ENCODE data around the gene FAM114A2. TPM values are rescaled to one million over a fixed set of nuclear protein-coding genes. Genes with fewer than 3 reads are reported as not detected.

FAM114A2 gene
- total and polyA plus RNA-seq, 7 donors = 4.9 to 41.0 (median 14.3) TPM

DNA sequence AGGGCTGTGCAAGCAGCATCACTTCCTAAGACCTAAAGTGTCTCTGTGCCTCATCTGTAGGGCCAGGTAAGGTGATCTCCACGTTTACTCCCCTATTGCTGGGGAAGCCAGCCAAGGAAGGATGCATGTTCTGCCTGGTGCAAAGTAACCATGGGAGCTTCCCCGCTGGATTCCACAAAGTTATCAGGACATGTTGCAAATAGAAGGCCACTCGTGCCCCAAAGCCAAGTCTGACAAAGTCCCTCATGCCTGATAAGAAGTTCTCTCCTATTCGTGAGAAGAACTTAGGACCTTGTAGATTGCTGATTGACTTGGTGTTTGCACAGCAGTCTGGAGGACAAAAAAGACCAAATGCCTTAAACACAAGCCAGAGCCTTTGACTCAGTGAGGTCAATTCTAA, 81.5 kb downstream of the FAM114A2 start:
- 43 to 74% methylated on average over 4 of the region's 4 CpGs for WGBS, 2 donors
- no peaks in the 10 kb centered on the region for H3K27me3 ChIP-seq
- H3K9me3 ChIP-seq = no peaks in the 10 kb centered on the region

GRCh38 chr5:153953411-153953810, 85.3 kb downstream of the FAM114A2 start:
- Histone ChIP-seq H3K4me3 (no peak overlapping the region), H3K36me3 (no peaks in the 10 kb centered on the region), H3K27ac (peak overlapping the region in 2 of 4 donors; percentile 20 to 31), H3K27me3 (no peaks in the 10 kb centered on the region), H3K4me1 (no peaks in the 10 kb centered on the region), H3K9me3 (no peaks in the 10 kb centered on the region)
- intact Hi-C loops (cut with DNase I) = no loop called here
- no peak for TF ChIP-seq POLR2AphosphoS5 (IDR thresholded peaks at IDR 0.05)
- TF ChIP-seq CTCF (IDR thresholded peaks at IDR 0.05) = no peak
- no peak for TF ChIP-seq POLR2A (IDR thresholded peaks at IDR 0.05)
- no peak for TF ChIP-seq EP300 (IDR thresholded peaks at IDR 0.05)
- 71 to 77% methylated on average over 3 of the region's 3 CpGs for WGBS, 2 donors
- no peak for DNase-seq

More for the DNA sequence above, 81.5 kb downstream of the FAM114A2 start:
- H3K4me3 ChIP-seq = no peak overlapping the region
- no peak for DNase-seq
- H3K27ac ChIP-seq = no peak overlapping the region
- H3K4me1 ChIP-seq = peaks cover 0 to 9% (median 6%) of the 10 kb centered on the region in 4 donors
- intact Hi-C loops (cut with DNase I) = no loop called here
- H3K36me3 ChIP-seq = no peaks in the 10 kb centered on the region
- no peak for TF ChIP-seq POLR2A (IDR thresholded peaks at IDR 0.05)
- TF ChIP-seq EP300 (IDR thresholded peaks at IDR 0.05) = no peak

DNA sequence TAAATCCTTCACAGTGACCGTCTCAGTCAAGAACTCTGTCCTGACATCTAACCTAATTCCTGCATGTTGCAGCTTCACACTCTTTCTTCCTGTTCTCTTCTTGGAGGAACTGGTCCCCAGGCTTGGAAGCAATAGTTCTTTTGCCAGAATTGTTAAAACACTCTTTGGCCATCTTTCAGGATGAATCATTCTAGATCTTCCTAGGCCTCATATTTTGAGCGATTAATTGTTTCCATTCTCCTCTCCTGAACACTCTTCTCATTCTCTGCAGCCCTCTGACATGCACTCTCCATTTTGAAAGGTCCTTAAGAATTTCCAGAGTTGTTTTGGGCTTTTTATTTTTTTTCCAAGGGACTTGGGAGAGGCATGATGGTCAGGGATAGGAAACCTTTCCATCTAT, 85.8 kb downstream of the FAM114A2 start:
- DNase-seq = no peak
- no peak for TF ChIP-seq POLR2AphosphoS5 (IDR thresholded peaks at IDR 0.05)
- no peak for TF ChIP-seq POLR2A (IDR thresholded peaks at IDR 0.05)
- no peak for TF ChIP-seq EP300 (IDR thresholded peaks at IDR 0.05)
- TF ChIP-seq CTCF (IDR thresholded peaks at IDR 0.05) = no peak
- Histone ChIP-seq H3K4me3 (no peak overlapping the region), H3K27me3 (no peaks in the 10 kb centered on the region), H3K4me1 (no peaks in the 10 kb centered on the region), H3K27ac (peak overlapping the region in 1 of 4 donors; percentile 31), H3K36me3 (no peaks in the 10 kb centered on the region), H3K9me3 (no peaks in the 10 kb centered on the region)
- intact Hi-C loops (cut with DNase I) = no loop called here
- 89 to 91% methylated on average over 2 of the region's 2 CpGs for WGBS, 2 donors

DNA sequence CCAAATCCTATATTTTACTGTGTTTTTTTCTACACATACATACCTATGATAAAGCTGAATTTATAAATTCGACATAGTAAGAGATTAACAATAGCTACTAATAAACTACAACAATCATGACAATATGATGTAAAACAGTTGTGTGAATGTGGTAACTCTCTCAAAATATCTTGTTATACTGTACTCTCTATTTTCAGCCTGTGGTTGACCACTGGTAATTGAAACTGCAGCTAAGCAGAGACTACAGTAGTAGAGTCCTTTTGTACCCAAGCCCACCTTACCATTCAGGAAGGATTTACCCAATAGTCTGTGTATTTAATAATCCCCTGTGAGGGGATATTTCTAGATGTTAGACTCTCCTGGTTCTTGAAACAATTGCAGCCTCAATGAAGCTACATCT, 86.7 kb downstream of the FAM114A2 start:
- H3K9me3 ChIP-seq = no peaks in the 10 kb centered on the region
- intact Hi-C loops (cut with DNase I) = no loop called here
- H3K4me3 ChIP-seq = no peak overlapping the region
- WGBS, 2 donors = 84 to 95% methylated on average over 1 of the region's 1 CpG
- no peak for DNase-seq
- no peak for TF ChIP-seq POLR2A (IDR thresholded peaks at IDR 0.05)
- TF ChIP-seq CTCF (IDR thresholded peaks at IDR 0.05) = no peak
- TF ChIP-seq POLR2AphosphoS5 (IDR thresholded peaks at IDR 0.05) = no peak
- no peak for TF ChIP-seq EP300 (IDR thresholded peaks at IDR 0.05)
- no peaks in the 10 kb centered on the region for H3K36me3 ChIP-seq
- no peaks in the 10 kb centered on the region for H3K27me3 ChIP-seq
- no peaks in the 10 kb centered on the region for H3K4me1 ChIP-seq
- H3K27ac ChIP-seq = no peak overlapping the region

GRCh38 chr5:153941265-153941664, 97.4 kb downstream of the FAM114A2 start:
- H3K27ac ChIP-seq = no peak overlapping the region
- intact Hi-C loops (cut with DNase I) = no loop called here
- WGBS, 2 donors = 92 to 94% methylated on average over 3 of the region's 3 CpGs
- H3K27me3 ChIP-seq = no peaks in the 10 kb centered on the region
- no peak overlapping the region for H3K4me3 ChIP-seq
- TF ChIP-seq CTCF (IDR thresholded peaks at IDR 0.05) = no peak
- no peak for TF ChIP-seq EP300 (IDR thresholded peaks at IDR 0.05)
- no peak for TF ChIP-seq POLR2A (IDR thresholded peaks at IDR 0.05)
- no peak for TF ChIP-seq POLR2AphosphoS5 (IDR thresholded peaks at IDR 0.05)
- H3K9me3 ChIP-seq = peaks cover 2 to 16% (median 10%) of the 10 kb centered on the region in 4 donors
- H3K36me3 ChIP-seq = no peaks in the 10 kb centered on the region
- no peak for DNase-seq
- H3K4me1 ChIP-seq = no peaks in the 10 kb centered on the region

Other genes with a start within 250 kb of the FAM114A2 start
- gene MFAP3, start 57 bp upstream of the FAM114A2 start, total RNA-seq = 10 to 100 TPM; 25.7 to 34.6 (median 29.8) TPM
- gene MFAP3, start 57 bp upstream of the FAM114A2 start, polyA plus RNA-seq = 10 to 100 TPM in 1 of 3 donors, 1 to 10 TPM in 2; 2.4 to 12.1 (median 2.8) TPM
- 10 to 100 TPM; 24.3 to 41.7 (median 37.2) TPM for gene GALNT10, start 151.8 kb upstream of the FAM114A2 start, total RNA-seq
- gene GALNT10, start 151.8 kb upstream of the FAM114A2 start, polyA plus RNA-seq = 10 to 100 TPM in 1 of 3 donors, 1 to 10 TPM in 2; 6.0 to 21.2 (median 7.2) TPM

All from sigmoid colon (tissue), 7 donors.